HepG2 (cell line): ENCODE data around the gene THBS2. TPM values are rescaled to one million over a fixed set of nuclear protein-coding genes. Genes with fewer than 3 reads are reported as not detected.

Experiments
- BRF2 ChIP-seq: sonication (generic); formaldehyde crosslinking; IDR thresholded peaks from 2 replicates; pipeline ENCODE4 v1.8.1; 2022; ENCODE audit warnings: mild to moderate bottlenecking, missing genetic modification reagents
- JUNB ChIP-seq: sonication (generic); formaldehyde crosslinking; IDR thresholded peaks from 2 replicates; pipeline ENCODE4 v1.8.0; 2022; ENCODE audit warnings: missing genetic modification reagents, mild to moderate bottlenecking, borderline replicate concordance
- NCOA1 ChIP-seq: sonication (generic); formaldehyde crosslinking; IDR thresholded peaks from 2 replicates; pipeline ENCODE4 v1.9.0; 2021; ENCODE audit warnings: missing genetic modification reagents
- POLR2AphosphoS2 ChIP-seq: IDR thresholded peaks from 2 replicates; pipeline ENCODE4 v1.6.1; 2011; ENCODE audit warnings: low read depth, low read length, improper control_type of control experiment
- PPARG ChIP-seq: conservative IDR thresholded peaks from 2 replicates; pipeline ENCODE4 v1.6.1; 2016; ENCODE audit warnings: missing biosample characterization, missing genetic modification reagents
- THAP8 ChIP-seq: sonication (generic); formaldehyde crosslinking; IDR thresholded peaks from 2 replicates; pipeline ENCODE4 v1.5.1; 2020; ENCODE audit warnings: missing genetic modification reagents, mild to moderate bottlenecking, borderline replicate concordance
- TOE1 ChIP-seq: sonication (generic); formaldehyde crosslinking; IDR thresholded peaks from 2 replicates; pipeline ENCODE4 v1.4.0; 2020; ENCODE audit warnings: mild to moderate bottlenecking, missing genetic modification reagents
- TRIM24 ChIP-seq: sonication (generic); formaldehyde crosslinking; IDR thresholded peaks from 2 replicates; pipeline ENCODE4 v1.8.0; 2022; ENCODE audit warnings: mild to moderate bottlenecking, missing genetic modification reagents
- ZBTB14 ChIP-seq: sonication (generic); formaldehyde crosslinking; IDR thresholded peaks from 2 replicates; pipeline ENCODE4 v1.4.0; 2020; ENCODE audit warnings: missing genetic modification reagents
- ZBTB40 ChIP-seq, 2 experiments: fragments of 450-650 bp in 1 of 2; sonication (generic) in 1 of 2; formaldehyde crosslinking in 1 of 2; IDR thresholded peaks; 2 replicates each; pipeline versions ENCODE4 v1.6.1 to v1.8.0; 2016 to 2022; ENCODE audit warnings: antibody characterized with exemption in 1 of 2, mild to moderate bottlenecking in 1 of 2, missing genetic modification reagents in 1 of 2
- ZNF264 ChIP-seq: sonication (generic); formaldehyde crosslinking; IDR thresholded peaks from 2 replicates; pipeline ENCODE4 v1.4.0; 2020; ENCODE audit warnings: missing genetic modification reagents
- ZNF546 ChIP-seq: sonication (generic); formaldehyde crosslinking; conservative IDR thresholded peaks from 2 replicates; pipeline ENCODE4 v1.8.1; 2023; ENCODE audit warnings: mild to moderate bottlenecking, missing genetic modification reagents
- ZXDC ChIP-seq: sonication (generic); formaldehyde crosslinking; IDR thresholded peaks from 2 replicates; pipeline ENCODE4 v1.5.0; 2020; ENCODE audit warnings: mild to moderate bottlenecking, missing genetic modification reagents
- polyA plus RNA-seq, 8 experiments: library from polyadenylated mRNA; depleted of rRNA in 3 of 8; stranded (reverse) in 7 of 8; unstranded in 1 of 8; fragments of >200 nt; fragmentation: Illumina TruSeq in 4 of 8; extraction: Trizol in 4 of 8; gene quantifications; 2 replicates each; pipeline versions ENCODE4 v1.2.1 to v1.2.3, GENCODE V29; 2011 to 2016; ENCODE audit warnings: low read depth in 4 of 8, missing spikeins in 1 of 8, mixed read lengths in 1 of 8; ENCODE audit not compliant: insufficient read depth in 1 of 8
- total RNA-seq, 5 experiments: library from RNA; depleted of rRNA; stranded (reverse); fragments of >200 nt; fragmentation: Illumina TruSeq; extraction: Trizol; gene quantifications; 2 replicates each; pipeline ENCODE4 v1.2.3, GENCODE V29; 2016; ENCODE audit warnings: low read depth in 1 of 5

The THBS2 gene
- total and polyA plus RNA-seq, 2 of the 13 experiments (the other 11 are each of a cell fraction or from before 2014, with no cell fraction given), result 0.12 to 0.15 TPM

GRCh38 chr6:169292338-169293124 is 38.9 kb upstream of the THBS2 start (continued):
- TF ChIP-seq ZXDC (CRISPR knock-in tag), result no peak
- TF ChIP-seq ZBTB40 (IDR thresholded peaks at IDR 0.05), result no peak
- TF ChIP-seq ZBTB40 (CRISPR knock-in tag; IDR thresholded peaks at IDR 0.05), result no peak; the same call in 1 of the 2 replicates
- peak; percentile 90 for TF ChIP-seq TRIM24 (CRISPR knock-in tag)
- no peak for TF ChIP-seq POLR2AphosphoS2
- no peak for TF ChIP-seq BRF2 (CRISPR knock-in tag)
- TF ChIP-seq NCOA1 (CRISPR knock-in tag), result no peak
- TF ChIP-seq ZNF264, result peak; percentile 62; the same call in 1 of the 2 replicates
- no peak for TF ChIP-seq ZBTB14 (CRISPR knock-in tag)
- TF ChIP-seq THAP8, result no peak
- TF ChIP-seq ZNF546 (CRISPR knock-in tag), result peak; percentile 37; the same call in 1 of the 2 replicates
- TF ChIP-seq TOE1, result peak; percentile 40; the same call in 1 of the 2 replicates
- TF ChIP-seq JUNB (CRISPR knock-in tag), result peak; percentile 96
- TF ChIP-seq PPARG (CRISPR knock-in tag), result peak; percentile 47; the same call in 1 of the 2 replicates
